Ovary (tissue), 3 donors: ENCODE results near the gene BCAS1.

Source experiments
- CTCF ChIP-seq, 3 donors: fragments of 450-650 bp in 2 of 3; fragments of 200-600 bp in 1 of 3; IDR thresholded peaks; one replicate each; pipeline versions ENCODE4 v1.5.1 to v1.8.0; 2016 to 2022; ENCODE audit warnings: antibody characterized with exemption in 3 of 3, mild to moderate bottlenecking in 1 of 3
- EP300 ChIP-seq: sonication (generic); formaldehyde crosslinking; IDR thresholded peaks from one replicate; pipeline ENCODE4 v1.6.1; 2017; ENCODE audit warnings: antibody characterized with exemption
- POLR2A ChIP-seq: fragments of 450-650 bp; IDR thresholded peaks from one replicate; pipeline ENCODE4 v1.6.1; 2017; ENCODE audit warnings: antibody characterized with exemption, mild to moderate bottlenecking, moderate library complexity
- donor health status: DM: no; HTN: no; CAD: no.

GRCh38 chr20:53942973-53943372, 127.4 kb downstream of the BCAS1 start:
- no peak for TF ChIP-seq CTCF (IDR thresholded peaks at IDR 0.05)
- TF ChIP-seq POLR2A: no peak
- no peak for TF ChIP-seq EP300
